ENCODE measurements around the gene CHRM2.

The CHRM2 gene

GRCh38 chr7:136958016-136958415 is 89.6 kb downstream of the CHRM2 start:
- no peak for DNase-seq (ENCODE audit: low read depth)

GRCh38 chr7:136964347-136964746 is 95.9 kb downstream of the CHRM2 start:
- DNase-seq (ENCODE audit: low read depth), result no peak

- no peak for DNase-seq (ENCODE audit: low read depth)
Observed at GRCh38 chr7:136966825-136967224, 98.4 kb downstream of the CHRM2 start.

- no peak for DNase-seq (ENCODE audit: low read depth)
Observed at GRCh38 chr7:136969761-136970160, 101.3 kb downstream of the CHRM2 start.

DNA sequence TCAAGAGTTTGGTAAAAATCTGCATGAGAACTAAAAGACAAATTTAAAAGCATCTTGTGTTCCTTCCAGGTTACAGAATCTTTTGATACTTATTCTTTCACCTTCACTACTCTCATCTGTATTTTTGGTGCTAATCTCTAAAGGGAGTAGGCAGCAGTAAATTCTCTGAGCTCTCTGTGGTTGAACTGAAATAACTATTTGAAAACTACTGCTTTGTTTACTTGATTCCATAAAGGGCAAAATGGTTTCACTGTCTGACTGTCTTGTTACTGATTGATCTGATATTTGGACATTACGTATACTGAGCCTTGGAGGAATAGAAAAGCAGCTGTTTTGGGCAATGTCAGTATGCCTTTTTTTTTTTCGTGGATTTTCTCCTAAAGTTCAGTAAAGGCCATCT is 103.3 kb downstream of the CHRM2 start:
- no peak for DNase-seq (ENCODE audit: low read depth)

GRCh38 chr7:136976504-136977251 is 108.2 kb downstream of the CHRM2 start:
- no peak for DNase-seq (ENCODE audit: low read depth)

GRCh38 chr7:136993377-136993776 is 124.9 kb downstream of the CHRM2 start:
- DNase-seq (ENCODE audit: low read depth), result no peak

- no peak for DNase-seq (ENCODE audit: low read depth)
Observed at GRCh38 chr7:136997735-136998134, 129.3 kb downstream of the CHRM2 start.

DNA sequence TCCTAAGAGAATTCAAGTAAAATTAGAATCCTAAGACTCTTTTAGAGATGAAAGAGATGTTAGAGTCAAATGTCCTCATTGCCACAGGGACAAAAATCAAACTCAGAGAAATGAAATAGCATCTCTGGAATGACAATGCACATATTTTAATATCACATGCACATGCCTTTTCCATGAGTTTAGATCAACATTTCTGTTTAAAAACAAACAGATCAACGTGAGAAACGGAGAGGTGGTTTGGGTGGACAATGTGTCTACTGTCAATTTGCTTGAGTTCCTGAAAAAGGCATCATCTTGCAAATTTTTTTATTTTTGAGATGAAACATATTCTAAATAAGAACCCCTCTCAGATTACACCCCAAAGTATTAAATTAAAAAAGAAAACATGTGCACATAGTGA is 130.0 kb downstream of the CHRM2 start:
- DNase-seq (ENCODE audit: low read depth), result no peak

DNA sequence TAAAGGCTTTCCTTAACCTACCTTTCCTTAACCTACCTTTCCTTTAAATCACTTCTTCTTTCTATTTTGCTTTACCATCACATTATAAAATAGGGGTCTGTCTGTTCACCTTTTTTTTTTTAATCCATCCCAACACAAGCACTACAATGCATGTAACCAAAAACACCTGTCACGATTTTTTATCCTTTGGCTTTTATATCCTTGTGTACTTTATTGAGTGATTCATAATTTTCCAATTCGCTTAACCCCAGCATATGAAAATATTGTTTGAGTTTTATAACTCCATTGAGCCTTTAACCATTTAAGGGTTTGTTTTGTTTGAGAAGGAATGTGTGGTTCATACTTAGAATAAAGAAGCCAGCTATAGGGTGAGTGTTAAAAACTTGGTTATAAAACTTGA is 132.2 kb downstream of the CHRM2 start:
- DNase-seq (ENCODE audit: low read depth), result no peak

- no peak for DNase-seq (ENCODE audit: low read depth)
Observed at GRCh38 chr7:137001041-137001440, 132.6 kb downstream of the CHRM2 start.

DNA sequence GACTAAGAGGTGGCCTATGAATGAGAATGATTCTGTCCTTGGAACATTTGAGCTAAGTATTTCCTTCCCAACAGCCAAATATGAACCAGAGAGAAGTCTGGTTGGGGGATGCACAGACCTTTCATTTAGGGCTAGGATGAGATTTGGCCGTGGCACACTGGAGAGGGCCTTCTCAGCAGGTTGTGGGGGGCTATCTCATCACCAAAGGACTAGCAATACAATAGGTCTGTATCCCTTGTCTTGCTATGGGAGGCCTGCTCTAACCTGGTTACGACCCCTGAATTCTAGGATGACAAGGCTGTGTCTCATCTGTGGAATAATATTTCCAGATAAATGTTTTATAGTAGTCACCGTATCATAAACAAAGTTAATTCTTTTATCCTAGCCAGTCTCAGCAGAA is 133.0 kb downstream of the CHRM2 start:
- no peak for DNase-seq (ENCODE audit: low read depth)

DNA sequence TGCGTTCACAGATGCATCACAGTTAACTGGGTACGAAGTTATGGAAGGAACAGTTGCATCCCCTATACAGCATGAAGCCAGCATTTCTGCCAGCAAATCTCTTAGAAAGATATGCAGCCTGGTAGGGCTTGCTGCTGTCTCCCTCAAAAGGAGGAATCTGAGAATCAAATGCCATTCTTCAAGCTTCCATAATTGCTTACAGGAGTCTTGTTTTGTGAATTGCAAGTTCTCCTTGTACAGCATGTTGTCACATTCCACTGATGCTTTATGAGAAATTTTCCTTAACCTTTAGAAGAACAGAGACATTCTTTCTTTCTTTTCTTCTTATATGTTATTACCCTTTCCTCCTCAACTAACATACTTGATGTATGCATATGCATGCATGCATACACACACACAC is 134.6 kb downstream of the CHRM2 start:
- DNase-seq (ENCODE audit: low read depth), result no peak

DNA sequence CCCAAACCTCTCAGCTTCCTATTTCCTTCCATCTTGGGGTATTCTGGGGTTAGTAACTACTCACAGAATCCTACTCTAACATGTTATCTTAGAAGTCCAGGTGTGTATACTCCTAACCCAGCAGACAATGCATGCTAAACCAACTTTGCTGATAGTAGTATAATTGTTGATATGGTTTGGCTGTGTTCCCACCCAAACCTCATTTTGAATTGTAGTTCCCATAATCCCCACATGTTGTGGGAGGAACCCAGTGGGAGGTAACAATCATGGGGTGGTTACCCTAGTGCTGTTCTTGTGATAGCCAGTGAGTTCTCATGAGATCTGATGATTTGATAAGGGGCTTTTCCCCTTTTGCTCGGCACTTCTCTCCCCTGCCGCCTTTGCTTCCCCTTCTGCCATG is 135.1 kb downstream of the CHRM2 start:
- DNase-seq (ENCODE audit: low read depth), result no peak

- DNase-seq (ENCODE audit: low read depth), result no peak
Observed at GRCh38 chr7:137005873-137006272, 137.4 kb downstream of the CHRM2 start.

DNA sequence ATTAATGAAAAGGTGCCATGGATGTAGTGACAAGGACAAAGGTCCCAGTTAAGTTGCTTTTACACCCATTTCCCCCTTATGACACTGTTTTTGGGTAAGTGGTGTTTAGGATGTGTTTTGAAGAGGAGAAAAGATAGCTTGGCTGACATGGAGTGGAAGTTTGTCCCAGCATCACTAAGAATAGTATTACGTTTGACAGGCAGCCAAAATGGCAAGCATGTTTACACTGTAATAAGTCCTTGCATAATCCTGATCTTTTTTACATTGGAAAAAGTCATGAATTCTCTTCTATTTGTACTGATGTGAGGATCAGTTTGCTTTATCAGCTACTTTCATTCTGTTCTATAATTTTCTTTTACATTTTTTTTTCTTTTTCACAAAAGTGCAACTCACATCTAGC is 137.8 kb downstream of the CHRM2 start:
- DNase-seq (ENCODE audit: low read depth), result no peak

DNA sequence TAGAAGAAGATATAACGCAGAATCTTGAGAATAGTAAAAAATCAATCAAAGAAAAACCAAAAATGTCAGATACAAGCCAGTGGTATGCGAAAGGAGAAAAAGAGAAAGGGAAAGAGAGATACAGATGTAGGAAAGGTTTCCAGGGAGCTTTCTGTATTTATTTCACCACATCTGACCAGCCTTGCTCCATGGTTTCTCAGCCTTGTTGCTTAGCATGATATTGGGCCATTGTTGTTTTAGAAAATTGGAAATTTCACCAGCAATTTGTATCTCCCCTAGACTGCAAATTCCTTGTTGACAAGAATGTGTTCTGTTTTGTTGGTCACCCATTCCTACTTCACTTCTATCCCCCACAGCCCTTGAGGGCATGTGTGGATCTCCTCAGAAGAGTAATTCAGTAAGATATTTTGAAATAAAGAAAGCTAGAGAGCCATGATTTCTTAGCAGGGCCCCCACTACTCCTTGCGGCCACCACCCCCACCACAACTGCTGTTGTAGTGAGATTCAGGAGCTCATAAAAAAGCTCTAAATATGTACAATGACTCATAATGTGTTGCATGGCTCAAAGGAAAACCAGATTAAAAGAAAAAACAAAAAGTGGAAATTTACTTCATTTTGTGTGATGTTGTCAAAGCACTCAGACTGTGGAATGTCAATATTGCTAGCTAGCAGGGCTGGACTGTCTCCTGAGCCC is 138.7 kb downstream of the CHRM2 start:
- DNase-seq (ENCODE audit: low read depth), result no peak

GRCh38 chr7:137009404-137009803 is 141.0 kb downstream of the CHRM2 start:
- DNase-seq (ENCODE audit: low read depth), result no peak

- no peak for DNase-seq (ENCODE audit: low read depth)
Observed at GRCh38 chr7:137015015-137015414, 146.6 kb downstream of the CHRM2 start.

DNA sequence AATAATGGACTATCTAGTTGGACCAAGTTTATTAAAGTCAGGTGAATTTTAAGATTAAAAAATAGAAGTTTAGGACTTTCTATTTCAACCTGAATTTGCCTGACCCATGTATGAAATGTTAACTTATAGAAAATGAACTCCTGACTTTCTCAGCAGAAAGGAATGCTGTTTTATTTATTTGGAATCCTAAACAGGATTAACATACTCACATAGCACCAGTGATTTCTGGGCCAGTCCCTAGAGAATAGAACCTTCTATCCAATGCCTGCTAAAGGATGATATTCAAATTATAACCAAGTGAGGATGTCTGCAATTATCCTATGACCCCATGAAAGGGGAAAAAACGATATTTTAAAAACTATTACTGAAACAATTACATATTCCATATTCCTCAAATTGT is 148.8 kb downstream of the CHRM2 start:
- DNase-seq (ENCODE audit: low read depth), result no peak

GRCh38 chr7:137018468-137018867 is 150.0 kb downstream of the CHRM2 start:
- no peak for DNase-seq (ENCODE audit: low read depth)

DNA sequence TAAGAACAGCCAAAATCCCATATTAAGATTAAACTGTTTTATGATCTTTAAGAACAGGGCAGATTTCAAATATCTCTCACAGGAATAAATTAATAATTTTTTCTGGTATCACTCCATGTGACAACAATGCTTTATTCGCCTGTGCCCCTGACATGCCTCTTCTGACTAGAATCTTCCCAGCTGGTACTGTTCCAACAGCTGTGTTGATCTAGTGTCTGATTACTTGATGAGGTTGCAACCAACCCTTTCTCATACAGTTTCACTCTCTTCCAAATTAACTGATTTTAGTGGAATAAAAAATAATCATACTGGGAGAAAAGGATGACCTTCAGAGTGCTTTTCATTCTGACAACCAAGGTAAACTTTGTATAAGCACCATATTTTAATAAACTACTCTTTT is 151.9 kb downstream of the CHRM2 start:
- DNase-seq (ENCODE audit: low read depth), result no peak

DNA sequence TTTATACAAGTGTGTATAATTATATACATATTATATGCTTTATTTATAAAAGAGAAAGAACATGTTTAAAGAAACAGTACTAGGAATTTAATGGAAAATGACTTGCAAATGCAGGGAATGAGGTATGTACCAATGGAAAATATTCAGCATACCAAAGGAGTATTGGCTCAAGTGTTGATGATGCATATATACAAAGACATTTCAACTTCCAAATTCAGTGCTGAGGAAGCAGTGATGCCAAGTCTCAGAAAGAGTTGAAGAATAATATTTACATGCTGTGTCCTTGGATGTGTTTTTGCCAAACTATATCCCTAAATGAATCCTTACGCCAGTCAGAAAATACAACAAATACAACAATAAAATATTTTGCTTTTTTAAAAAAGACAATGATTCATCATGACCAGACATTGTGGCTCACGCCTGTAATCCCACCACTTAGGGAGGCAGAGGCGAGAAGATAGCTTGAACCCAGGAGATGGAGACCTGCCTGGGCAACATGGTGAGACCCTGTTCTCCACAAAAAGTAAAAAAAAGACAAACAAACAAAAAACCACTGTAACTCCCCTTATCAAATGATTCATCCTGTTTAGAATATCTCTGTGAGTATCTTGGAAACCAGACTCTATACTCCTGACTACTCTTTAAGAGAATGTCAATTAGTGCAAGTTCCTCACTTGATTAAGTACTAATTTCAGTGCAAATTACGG is 157.2 kb downstream of the CHRM2 start:
- DNase-seq (ENCODE audit: low read depth), result no peak
